ENCODE results near the gene TBX5.

DNA sequence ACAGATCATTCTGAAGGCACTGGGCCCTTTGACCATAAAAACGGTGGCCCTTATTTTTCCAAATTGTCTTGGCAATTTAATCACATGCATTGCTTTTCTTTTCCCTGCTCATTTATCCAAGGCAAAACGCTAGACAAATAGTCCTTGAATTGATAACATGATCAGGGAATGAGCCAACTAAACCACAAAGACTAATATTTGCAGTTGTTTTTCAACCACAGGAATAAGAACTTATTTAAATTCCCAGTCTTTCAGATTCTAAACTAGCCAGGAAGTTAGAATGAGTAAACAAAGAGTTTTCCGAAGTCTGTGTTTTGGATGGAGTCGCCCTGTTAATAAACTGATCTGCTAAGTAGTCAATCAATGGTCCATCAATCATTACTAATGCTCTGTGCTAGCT, 14.9 kb downstream of the TBX5 start:
- TF ChIP-seq, protein P1, sequence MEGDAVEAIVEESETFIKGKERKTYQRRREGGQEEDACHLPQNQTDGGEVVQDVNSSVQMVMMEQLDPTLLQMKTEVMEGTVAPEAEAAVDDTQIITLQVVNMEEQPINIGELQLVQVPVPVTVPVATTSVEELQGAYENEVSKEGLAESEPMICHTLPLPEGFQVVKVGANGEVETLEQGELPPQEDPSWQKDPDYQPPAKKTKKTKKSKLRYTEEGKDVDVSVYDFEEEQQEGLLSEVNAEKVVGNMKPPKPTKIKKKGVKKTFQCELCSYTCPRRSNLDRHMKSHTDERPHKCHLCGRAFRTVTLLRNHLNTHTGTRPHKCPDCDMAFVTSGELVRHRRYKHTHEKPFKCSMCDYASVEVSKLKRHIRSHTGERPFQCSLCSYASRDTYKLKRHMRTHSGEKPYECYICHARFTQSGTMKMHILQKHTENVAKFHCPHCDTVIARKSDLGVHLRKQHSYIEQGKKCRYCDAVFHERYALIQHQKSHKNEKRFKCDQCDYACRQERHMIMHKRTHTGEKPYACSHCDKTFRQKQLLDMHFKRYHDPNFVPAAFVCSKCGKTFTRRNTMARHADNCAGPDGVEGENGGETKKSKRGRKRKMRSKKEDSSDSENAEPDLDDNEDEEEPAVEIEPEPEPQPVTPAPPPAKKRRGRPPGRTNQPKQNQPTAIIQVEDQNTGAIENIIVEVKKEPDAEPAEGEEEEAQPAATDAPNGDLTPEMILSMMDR (IDR thresholded peaks at IDR 0.05), result no peak
- no peak for TF ChIP-seq POLR2A (IDR thresholded peaks at IDR 0.05)
